Mucosa of descending colon (tissue), 3 donors: ENCODE measurements around the gene TNFSF13. TPM values are rescaled to one million over a fixed set of nuclear protein-coding genes. Genes with fewer than 3 reads are reported as not detected.
A peak's percentile ranks its signal among the peaks of the same experiment; 100 is the strongest.

Source experiments
- ATAC-seq: fragments of 200-7000 bp; cut with Tn5 transposase; one replicate; pipeline ENCODE4 v1.9.1; 2020; ENCODE audit warnings: mild to moderate bottlenecking, moderate library complexity
- DNase-seq, 3 donors: peaks; one replicate each; pipeline ENCODE4 v3.0.0-alpha.2; 2020
- H3K36me3 ChIP-seq: fragments of 200-600 bp; one replicate; pipeline ENCODE4 v1.8.0; 2021; ENCODE audit warnings: low read depth, mild to moderate bottlenecking
- H3K4me1 ChIP-seq: fragments of 200-600 bp; one replicate; pipeline ENCODE4 v1.8.0; 2021; ENCODE audit warnings: low read depth, mild to moderate bottlenecking
- H3K4me3 ChIP-seq: fragments of 200-600 bp; one replicate; pipeline ENCODE4 v1.8.0; 2021; ENCODE audit warnings: mild to moderate bottlenecking
- H3K9me3 ChIP-seq: fragments of 200-600 bp; one replicate; pipeline ENCODE4 v1.8.0; 2021; ENCODE audit warnings: mild to moderate bottlenecking
- intact Hi-C, 2 donors: fragments of 100-400 bp; cut with DNase I in 1 of 2; cut with micrococcal nuclease in 1 of 2; formaldehyde crosslinking; loops; one replicate each; pipeline versions ENCODE4 v1.11.0 to v1.11.1; 2022; cut with DNase I, micrococcal nuclease
- total RNA-seq, 3 donors: library from RNA; stranded (reverse); fragmentation: NEBNext Ultra II Directional in 2 of 3; extraction: Animal tissue kit (Norgen Biotek cat#: 25700) in 2 of 3; gene quantifications; one replicate each; pipeline versions ENCODE4 v1.2.1 to v1.2.4, GENCODE V29; 2021 to 2023
- TF ChIP-seq, protein P1 (sequence below): fragments of 200-600 bp; IDR thresholded peaks from one replicate; pipeline ENCODE4 v1.8.0; 2022; ENCODE audit warnings: antibody characterized with exemption, mild to moderate bottlenecking
- donor health status: DM: no; HTN: no; CAD: no; lungs with moderate emphysema.
- donor health status: DM: no; HTN: no; CAD: no.
- donor health status: DM: no; HTN: yes; CAD: no.

TNFSF13 gene
- total RNA-seq, 3 donors from 2014 or later = 41.0 to 74.6 (median 73.3) TPM

DNA sequence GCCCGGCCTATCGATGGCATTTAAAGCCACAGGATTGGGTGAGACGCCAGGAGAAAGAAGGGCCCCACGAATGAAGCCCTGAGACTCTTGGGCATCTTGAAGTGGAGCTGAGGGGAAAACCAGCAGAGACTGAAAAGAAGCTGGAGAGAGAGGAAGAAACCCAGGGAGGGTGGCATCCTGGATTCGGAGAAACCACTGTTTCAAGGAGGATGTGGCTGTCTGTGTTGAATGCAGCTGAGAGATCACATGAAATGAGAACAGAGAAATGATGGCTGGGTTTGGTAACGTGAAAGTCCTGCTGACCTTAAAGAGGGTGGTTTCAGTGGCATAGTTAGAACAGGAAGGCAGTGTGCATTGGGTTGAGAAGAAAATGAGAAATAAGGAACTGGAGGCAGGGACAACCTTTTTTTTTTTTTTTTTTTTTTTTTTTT is 5.9 kb upstream of the TNFSF13 start:
- Histone ChIP-seq H3K4me1 (peaks cover 16% of the 10 kb centered on the region), H3K9me3 (no peaks in the 10 kb centered on the region), H3K36me3 (no peaks in the 10 kb centered on the region), H3K4me3 (no peak overlapping the region)
- DNase-seq (peak in 1 of 3 donors; percentile 42), ATAC-seq (no peak)
- TF ChIP-seq, protein P1, sequence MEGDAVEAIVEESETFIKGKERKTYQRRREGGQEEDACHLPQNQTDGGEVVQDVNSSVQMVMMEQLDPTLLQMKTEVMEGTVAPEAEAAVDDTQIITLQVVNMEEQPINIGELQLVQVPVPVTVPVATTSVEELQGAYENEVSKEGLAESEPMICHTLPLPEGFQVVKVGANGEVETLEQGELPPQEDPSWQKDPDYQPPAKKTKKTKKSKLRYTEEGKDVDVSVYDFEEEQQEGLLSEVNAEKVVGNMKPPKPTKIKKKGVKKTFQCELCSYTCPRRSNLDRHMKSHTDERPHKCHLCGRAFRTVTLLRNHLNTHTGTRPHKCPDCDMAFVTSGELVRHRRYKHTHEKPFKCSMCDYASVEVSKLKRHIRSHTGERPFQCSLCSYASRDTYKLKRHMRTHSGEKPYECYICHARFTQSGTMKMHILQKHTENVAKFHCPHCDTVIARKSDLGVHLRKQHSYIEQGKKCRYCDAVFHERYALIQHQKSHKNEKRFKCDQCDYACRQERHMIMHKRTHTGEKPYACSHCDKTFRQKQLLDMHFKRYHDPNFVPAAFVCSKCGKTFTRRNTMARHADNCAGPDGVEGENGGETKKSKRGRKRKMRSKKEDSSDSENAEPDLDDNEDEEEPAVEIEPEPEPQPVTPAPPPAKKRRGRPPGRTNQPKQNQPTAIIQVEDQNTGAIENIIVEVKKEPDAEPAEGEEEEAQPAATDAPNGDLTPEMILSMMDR = no peak
- intact Hi-C loops = no loop called here

DNA sequence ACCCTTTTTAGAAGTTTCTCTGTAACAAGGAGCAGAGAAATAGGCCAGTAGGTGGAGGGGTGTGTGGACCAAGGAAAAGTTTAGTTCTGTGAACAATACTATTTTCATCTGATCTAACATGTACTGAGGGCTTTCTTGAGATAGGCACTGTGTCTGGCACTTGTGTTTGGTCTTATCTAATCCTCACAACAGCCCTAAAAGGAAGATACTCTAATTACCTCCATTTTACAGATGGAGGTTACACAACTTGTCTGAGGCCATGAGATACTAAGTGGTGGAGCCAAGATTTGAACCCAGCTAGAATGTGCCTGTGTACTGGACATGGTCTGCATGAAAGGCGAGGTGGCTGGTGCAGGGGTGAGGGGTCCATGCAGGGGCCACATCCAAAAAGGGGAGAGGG is 5.2 kb upstream of the TNFSF13 start:
- no peak overlapping the region for H3K4me3 ChIP-seq
- H3K9me3 ChIP-seq = no peaks in the 10 kb centered on the region
- DNase-seq (no peak), ATAC-seq (no peak)
- intact Hi-C loops = no loop called here
- H3K36me3 ChIP-seq = no peaks in the 10 kb centered on the region
- TF ChIP-seq, protein P1 = no peak
- peaks cover 23% of the 10 kb centered on the region for H3K4me1 ChIP-seq

DNA sequence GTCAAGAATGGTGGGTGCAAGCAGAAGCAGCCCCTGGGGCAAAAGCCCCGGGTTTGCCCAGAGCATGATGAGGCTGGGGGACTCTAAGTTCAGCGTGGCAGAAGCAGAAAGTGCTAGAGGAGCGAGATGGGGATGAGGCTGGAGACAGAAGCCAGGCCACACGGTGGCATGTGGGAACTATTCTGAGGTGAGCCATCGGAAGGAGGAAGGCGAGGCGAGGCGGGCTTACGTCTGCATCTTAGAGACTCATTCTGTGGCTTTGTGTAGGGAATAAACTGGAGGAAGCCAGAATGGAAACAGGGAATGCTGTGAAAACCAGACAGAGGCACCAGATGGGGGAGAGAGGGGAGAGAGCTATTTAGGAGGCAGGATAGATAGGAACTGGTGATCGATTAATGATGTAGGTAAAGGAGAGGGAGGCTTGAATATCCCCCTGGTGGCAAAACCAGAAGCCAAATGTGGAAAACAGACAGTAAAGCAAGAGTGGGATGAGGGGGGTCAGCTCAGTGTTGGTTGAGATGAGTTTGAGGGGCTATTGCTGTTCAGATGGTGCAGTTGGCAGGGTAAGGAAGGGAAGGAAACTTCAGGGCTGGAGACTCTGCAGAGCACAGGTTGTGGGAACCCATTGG is 3.1 kb upstream of the TNFSF13 start:
- peaks cover 32% of the 10 kb centered on the region for H3K4me1 ChIP-seq
- TF ChIP-seq, protein P1 = no peak
- H3K9me3 ChIP-seq = no peaks in the 10 kb centered on the region
- intact Hi-C loops = no loop called here
- ATAC-seq (no peak), DNase-seq (no peak)
- no peak overlapping the region for H3K4me3 ChIP-seq
- no peaks in the 10 kb centered on the region for H3K36me3 ChIP-seq

DNA sequence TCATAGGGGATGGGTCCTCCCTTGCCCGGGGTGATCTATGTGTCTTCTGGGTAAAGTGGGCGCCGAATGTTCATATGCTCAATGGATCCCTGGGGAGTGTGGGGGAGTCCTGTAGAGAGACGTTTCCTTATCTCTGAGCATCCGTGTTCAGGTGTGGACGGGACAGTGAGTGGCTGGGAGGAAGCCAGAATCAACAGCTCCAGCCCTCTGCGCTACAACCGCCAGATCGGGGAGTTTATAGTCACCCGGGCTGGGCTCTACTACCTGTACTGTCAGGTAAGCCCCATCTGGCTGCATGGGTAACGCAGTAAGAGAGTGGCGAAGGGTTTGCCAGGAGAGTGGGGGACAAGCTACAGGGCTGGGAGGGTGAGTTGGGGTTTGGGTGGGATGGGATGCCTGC is 1.9 kb upstream of the TNFSF13 start:
- TF ChIP-seq, protein P1 = no peak
- H3K4me1 ChIP-seq = peaks cover 42% of the 10 kb centered on the region
- H3K4me3 ChIP-seq = no peak overlapping the region

DNA sequence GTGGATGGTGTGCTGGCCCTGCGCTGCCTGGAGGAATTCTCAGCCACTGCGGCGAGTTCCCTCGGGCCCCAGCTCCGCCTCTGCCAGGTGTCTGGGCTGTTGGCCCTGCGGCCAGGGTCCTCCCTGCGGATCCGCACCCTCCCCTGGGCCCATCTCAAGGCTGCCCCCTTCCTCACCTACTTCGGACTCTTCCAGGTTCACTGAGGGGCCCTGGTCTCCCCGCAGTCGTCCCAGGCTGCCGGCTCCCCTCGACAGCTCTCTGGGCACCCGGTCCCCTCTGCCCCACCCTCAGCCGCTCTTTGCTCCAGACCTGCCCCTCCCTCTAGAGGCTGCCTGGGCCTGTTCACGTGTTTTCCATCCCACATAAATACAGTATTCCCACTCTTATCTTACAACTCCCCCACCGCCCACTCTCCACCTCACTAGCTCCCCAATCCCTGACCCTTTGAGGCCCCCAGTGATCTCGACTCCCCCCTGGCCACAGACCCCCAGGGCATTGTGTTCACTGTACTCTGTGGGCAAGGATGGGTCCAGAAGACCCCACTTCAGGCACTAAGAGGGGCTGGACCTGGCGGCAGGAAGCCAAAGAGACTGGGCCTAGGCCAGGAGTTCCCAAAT is 1.3 kb upstream of the TNFSF13 start:
- Histone ChIP-seq H3K9me3 (no peaks in the 10 kb centered on the region), H3K4me1 (peaks cover 42% of the 10 kb centered on the region), H3K36me3 (no peaks in the 10 kb centered on the region), H3K4me3 (no peak overlapping the region)
- intact Hi-C loops = no loop called here
- DNase-seq = peak; percentile 75 to 81 (median 81)
- peak; percentile 41 for ATAC-seq
- TF ChIP-seq, protein P1 = no peak

More for the DNA sequence above, 1.9 kb upstream of the TNFSF13 start:
- Histone ChIP-seq H3K9me3 (no peaks in the 10 kb centered on the region), H3K36me3 (no peaks in the 10 kb centered on the region)
- ATAC-seq (peak; percentile 37), DNase-seq (peak; percentile 74 to 75 (median 75))
- intact Hi-C loops = no loop called here
